ENCODE data around the gene M6PR.
"Not testable (repeated sequence)": the region's sequence is repeated elsewhere in the genome, so short reads cannot be mapped to it uniquely, and the experiment has no call there.

M6PR gene

DNA sequence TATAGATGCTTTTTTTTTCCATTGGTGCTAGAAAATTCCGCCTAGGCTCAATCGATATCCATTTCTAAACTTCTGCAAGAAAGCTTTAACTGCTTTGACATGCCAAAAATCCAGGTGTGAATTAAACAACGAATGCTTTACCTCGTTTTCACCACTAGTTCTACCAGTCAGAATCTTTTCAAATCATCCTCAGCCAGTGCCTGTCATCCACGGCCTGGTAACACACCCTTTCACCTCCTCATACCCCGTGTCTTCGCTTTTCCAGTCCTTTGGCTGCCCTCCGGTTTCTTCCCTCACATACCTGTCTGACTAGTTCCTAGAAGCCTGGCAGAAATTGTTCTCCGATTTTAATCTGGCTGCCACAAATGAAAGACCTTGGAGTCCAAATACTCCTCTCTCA lies 36.5 kb downstream of the M6PR start:
- DNase-seq (ENCODE audit: low read depth): no peak

GRCh38 chr12:8911606-8912268 lies 37.7 kb downstream of the M6PR start:
- no peak for DNase-seq (ENCODE audit: low read depth)

DNA sequence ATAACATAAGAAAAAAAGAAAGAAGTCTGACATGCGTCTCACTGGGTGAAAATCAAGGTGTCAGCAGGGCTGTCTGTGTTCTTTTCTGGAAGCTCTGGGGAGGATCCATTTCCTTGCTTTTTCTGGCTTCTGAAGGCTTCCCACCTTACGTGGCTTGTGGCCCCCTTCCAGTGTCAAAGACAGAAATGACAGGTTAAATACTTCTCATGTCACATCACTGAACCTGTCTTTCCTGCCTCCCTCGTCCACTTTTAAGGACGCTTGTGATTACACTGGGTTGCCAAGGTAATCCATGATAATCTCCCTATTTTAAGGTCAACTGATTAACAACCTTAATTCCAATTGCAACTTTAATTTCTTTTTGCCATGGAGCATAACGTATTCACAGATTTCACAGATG lies 39.7 kb downstream of the M6PR start:
- DNase-seq (ENCODE audit: low read depth): no peak

GRCh38 chr12:8907513-8907912 lies 41.9 kb downstream of the M6PR start:
- no peak for DNase-seq (ENCODE audit: low read depth)

DNA sequence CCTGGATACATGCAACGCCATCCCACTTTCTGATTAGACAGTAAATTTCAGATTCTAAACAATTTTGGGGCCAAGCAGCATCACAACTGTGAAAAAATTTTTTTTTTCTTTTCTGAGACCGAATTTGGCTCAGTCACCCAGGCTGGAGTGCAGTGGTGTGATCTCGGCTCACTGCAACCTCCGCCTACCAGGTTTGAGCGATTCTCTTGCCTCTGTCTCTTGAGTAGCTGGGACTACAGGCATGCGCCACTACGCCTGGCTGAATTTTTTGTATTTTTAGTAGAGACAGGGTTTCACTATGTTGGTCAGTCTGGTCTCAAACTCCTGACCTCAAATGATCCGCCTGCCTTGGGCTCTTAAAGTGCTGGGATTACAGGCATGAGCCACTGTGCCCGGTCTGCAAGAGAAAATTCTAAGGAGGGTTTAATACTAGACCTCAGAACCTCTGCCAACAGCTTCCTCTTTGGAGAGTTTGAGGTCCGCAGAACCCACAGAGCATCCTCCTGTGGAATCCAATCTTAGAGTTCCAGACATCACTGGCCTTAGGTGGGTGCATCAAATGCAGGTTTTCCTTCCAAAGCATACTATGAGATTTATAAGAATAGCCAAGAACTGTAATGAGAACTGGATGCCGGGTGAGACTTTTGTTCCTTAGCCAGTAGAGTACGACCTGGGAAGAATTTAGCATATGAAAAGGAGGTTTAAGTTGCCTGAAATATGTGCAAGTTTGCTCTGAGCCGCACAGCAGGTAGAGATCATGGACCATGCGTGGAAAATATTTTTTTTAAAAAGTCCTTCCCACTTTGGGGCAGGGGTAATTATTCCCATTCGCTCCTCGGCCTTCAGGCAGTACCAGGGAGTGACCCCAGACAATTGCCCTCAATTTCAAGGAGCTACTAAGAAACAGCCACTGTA lies 42.9 kb downstream of the M6PR start:
- DNase-seq (ENCODE audit: low read depth): no peak

GRCh38 chr12:8905546-8905945 lies 43.9 kb downstream of the M6PR start:
- DNase-seq (ENCODE audit: low read depth): no peak

DNA sequence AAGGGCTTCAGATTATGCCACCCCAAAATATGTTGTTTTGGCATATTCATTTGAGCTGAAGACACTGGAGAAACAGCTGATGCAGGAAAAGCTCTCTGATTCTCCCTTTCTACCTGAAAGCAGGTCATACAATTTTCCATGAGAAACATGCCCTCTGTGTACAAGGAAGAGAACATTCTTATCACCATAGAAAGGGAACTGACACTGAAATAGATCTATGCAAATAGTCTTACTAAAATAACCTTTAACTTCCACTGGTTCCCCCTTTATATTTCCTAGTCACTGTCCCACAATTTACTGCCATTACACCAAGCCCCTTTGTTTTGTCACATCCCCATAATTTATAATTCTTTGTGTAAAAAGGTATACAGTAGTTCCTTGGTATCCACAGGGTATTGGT lies 44.8 kb downstream of the M6PR start:
- DNase-seq (ENCODE audit: low read depth): no peak

DNA sequence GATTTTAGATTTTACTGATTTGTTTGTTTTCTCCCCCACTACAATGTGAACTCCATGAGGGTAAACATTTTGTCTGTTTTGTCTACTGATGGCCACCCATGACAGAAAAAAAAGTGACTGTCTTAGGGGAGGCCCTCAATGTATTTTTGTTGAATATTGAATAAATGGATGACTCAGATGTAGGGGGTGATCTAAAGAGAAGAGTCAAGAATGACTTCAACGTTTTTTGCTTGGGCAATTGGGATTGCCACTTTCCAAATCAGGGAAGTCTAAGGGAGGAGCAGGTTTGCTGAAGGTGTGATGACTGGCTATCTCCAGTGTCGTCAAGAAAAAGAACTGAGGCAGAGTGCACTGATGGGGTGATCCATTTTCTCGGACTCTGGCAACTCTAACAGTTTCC lies 45.8 kb downstream of the M6PR start:
- no peak for DNase-seq (ENCODE audit: low read depth)

GRCh38 chr12:8902703-8903102 lies 46.7 kb downstream of the M6PR start:
- DNase-seq (ENCODE audit: low read depth): not testable (repeated sequence)

- no peak for DNase-seq (ENCODE audit: low read depth)
These were observed 49.6 kb downstream of the M6PR start for GRCh38 chr12:8899830-8900229.

DNA sequence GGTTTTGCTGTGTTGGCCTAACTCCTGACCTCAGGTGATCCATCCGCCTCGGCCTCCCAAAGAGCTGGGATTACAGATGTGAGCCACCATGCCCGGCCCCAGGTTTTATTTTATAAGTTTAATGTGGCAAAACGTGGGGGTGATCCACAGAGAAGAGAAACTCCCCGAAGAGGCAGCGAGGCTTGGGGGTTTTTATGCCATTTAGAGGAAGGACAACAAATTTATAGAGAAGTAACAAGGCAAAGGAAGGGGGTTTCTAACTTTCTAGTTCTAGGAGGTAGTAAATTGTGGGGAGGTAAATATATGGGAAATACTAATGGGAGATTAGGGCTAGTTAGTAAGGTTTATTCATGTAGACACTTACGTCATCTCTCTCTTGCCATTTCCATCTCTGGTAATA lies 52.4 kb downstream of the M6PR start:
- DNase-seq (ENCODE audit: low read depth): no peak

GRCh38 chr12:8894986-8895385 lies 54.5 kb downstream of the M6PR start:
- no peak for DNase-seq (ENCODE audit: low read depth)

GRCh38 chr12:8894378-8894777 lies 55.1 kb downstream of the M6PR start:
- no peak for DNase-seq (ENCODE audit: low read depth)

DNA sequence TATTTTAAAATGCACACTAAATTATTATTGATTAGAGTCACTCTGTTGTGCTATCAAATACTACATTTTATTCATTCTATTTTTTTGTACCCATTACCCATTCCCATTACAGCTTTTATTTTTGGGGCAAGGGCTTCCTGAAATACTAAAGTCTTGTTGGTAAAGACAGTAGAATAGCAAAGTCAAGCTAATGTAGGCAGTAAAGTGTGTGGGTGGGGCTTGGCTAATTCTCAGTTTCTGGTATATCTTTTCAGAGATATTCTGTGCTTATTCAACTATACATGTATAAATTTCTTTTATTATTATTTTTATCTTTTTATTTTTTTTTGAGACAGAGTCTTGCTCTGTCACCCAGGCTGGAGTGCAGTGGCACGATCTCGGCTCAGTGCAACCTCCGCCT lies 57.5 kb downstream of the M6PR start:
- DNase-seq (ENCODE audit: low read depth): no peak
